Hypothalamus (tissue), 51 donors: ENCODE measurements around the gene DHDH.
A peak's percentile ranks its signal among the peaks of the same experiment; 100 is the strongest.
"Not testable (repeated sequence)": the region's sequence is repeated elsewhere in the genome, so short reads cannot be mapped to it uniquely, and the experiment has no call there.

Experiments
- DNase-seq, 51 donors: peaks; one replicate each; lab custom pipeline; 2025; lab: John Stamatoyannopoulos, UW

The DHDH gene

GRCh38 chr19:48914181-48914580 is 19.3 kb upstream of the DHDH start:
- DNase-seq = no peak

GRCh38 chr19:48915757-48916156 is 17.7 kb upstream of the DHDH start:
- DNase-seq = no peak

GRCh38 chr19:48918071-48918470 is 15.4 kb upstream of the DHDH start:
- DNase-seq = no peak

GRCh38 chr19:48918801-48919247 is 14.7 kb upstream of the DHDH start:
- peak in 3 of 51 donors; percentile 3 to 13 (median 7) for DNase-seq

GRCh38 chr19:48919271-48919670 is 14.2 kb upstream of the DHDH start:
- DNase-seq = not testable (repeated sequence)

GRCh38 chr19:48920949-48921348 is 12.6 kb upstream of the DHDH start:
- DNase-seq = no peak

GRCh38 chr19:48921721-48922500 is 11.6 kb upstream of the DHDH start:
- no peak for DNase-seq

- no peak for DNase-seq
These were observed 10.7 kb upstream of the DHDH start for GRCh38 chr19:48922548-48923490.

GRCh38 chr19:48925240-48925843 is 8.2 kb upstream of the DHDH start:
- DNase-seq = peak in 1 of 51 donors; percentile 4

- DNase-seq = not testable (repeated sequence)
These were observed 7.6 kb upstream of the DHDH start for GRCh38 chr19:48925890-48926289.

- peak in 11 of 51 donors; percentile 2 to 57 (median 12) for DNase-seq
These were observed 6.6 kb upstream of the DHDH start for GRCh38 chr19:48926909-48927308.

- not testable (repeated sequence) for DNase-seq
These were observed 5.8 kb upstream of the DHDH start for GRCh38 chr19:48927692-48928091.

GRCh38 chr19:48928164-48929025 is 5.1 kb upstream of the DHDH start:
- DNase-seq = no peak

- no peak for DNase-seq
These were observed 1.3 kb downstream of the DHDH start for GRCh38 chr19:48934837-48935236.

- DNase-seq = no peak
These were observed 2.4 kb downstream of the DHDH start for GRCh38 chr19:48935864-48936263.

GRCh38 chr19:48938256-48938655 is 4.8 kb downstream of the DHDH start:
- no peak for DNase-seq

- DNase-seq = no peak
These were observed 7.4 kb downstream of the DHDH start for GRCh38 chr19:48940902-48941301.

GRCh38 chr19:48943081-48943480 is 9.6 kb downstream of the DHDH start:
- no peak for DNase-seq

- DNase-seq = no peak
These were observed 11.9 kb downstream of the DHDH start for GRCh38 chr19:48945415-48945814.

- DNase-seq = no peak
These were observed 12.3 kb downstream of the DHDH start for GRCh38 chr19:48945817-48946216.
